ENCODE measurements around the gene ATP6V1G1. TPM values are rescaled to one million over a fixed set of nuclear protein-coding genes. Genes with fewer than 3 reads are reported as not detected.

The ATP6V1G1 gene
- total RNA-seq, 1 donor from 2014 or later, result 81.1 TPM

DNA sequence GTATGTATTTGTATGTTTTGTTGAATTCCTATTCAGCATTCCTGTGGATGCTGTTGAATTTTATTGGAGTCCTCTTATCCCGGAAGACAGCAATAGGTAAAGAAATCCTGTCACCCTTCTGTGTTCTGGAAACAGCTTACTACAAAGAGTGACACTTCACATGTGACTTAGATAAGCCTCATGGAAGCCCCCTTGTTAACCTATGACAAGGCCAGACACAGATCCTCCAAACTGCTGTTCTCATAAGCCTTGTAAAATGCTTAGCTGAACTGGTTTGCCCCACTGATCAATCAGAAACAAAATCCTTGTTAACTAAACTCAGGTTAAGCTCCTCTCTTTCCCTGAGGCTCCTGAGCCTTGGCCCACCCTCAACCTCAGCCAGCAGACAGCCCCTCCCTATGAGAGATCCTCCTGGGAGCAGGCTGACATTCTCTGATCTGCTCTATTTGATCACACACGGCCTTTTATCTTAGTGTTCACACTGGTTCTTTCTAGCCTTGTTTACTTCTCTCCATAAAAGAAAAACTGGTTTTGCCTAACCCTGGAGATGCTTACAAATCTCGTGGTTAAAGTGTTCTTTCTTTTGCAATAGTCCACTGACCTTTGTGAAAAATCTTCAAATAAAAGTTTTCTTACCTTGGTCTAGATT lies 29.4 kb upstream of the ATP6V1G1 start:
- Histone ChIP-seq H3K4me1 (no peaks in the 10 kb centered on the region), H3K27ac (replicated peaks) (no peak overlapping the region), H3K4me3 (no peak overlapping the region), H3K27me3 (ENCODE audit: low read depth) (peaks cover 59% of the 10 kb centered on the region), H3K9me3 (replicated peaks) (no peaks in the 10 kb centered on the region), H3K36me3 (no peaks in the 10 kb centered on the region)
- DNase-seq, result no peak
- intact Hi-C loops (cut with micrococcal nuclease), result no loop called here
- TF ChIP-seq CTCF (IDR thresholded peaks at IDR 0.05; ENCODE audit: borderline replicate concordance), result no peak

- Histone ChIP-seq H3K4me3 (no peak overlapping the region), H3K36me3 (no peaks in the 10 kb centered on the region), H3K27ac (replicated peaks) (no peak overlapping the region), H3K9me3 (replicated peaks) (no peaks in the 10 kb centered on the region), H3K4me1 (no peaks in the 10 kb centered on the region), H3K27me3 (ENCODE audit: low read depth) (peaks cover 57% of the 10 kb centered on the region)
- no peak for TF ChIP-seq CTCF (IDR thresholded peaks at IDR 0.05; ENCODE audit: borderline replicate concordance)
- intact Hi-C loops (cut with micrococcal nuclease), result no loop called here
- no peak for DNase-seq
Observed at GRCh38 chr9:114559830-114560513, 27.6 kb upstream of the ATP6V1G1 start.

- no peaks in the 10 kb centered on the region for H3K36me3 ChIP-seq
- no peaks in the 10 kb centered on the region for H3K9me3 ChIP-seq (replicated peaks)
- H3K27ac ChIP-seq (replicated peaks), result no peak overlapping the region
- no peak for TF ChIP-seq CTCF (IDR thresholded peaks at IDR 0.05; ENCODE audit: borderline replicate concordance)
- peaks cover 65% of the 10 kb centered on the region for H3K27me3 ChIP-seq (ENCODE audit: low read depth)
- no peaks in the 10 kb centered on the region for H3K4me1 ChIP-seq
- H3K4me3 ChIP-seq, result no peak overlapping the region
- no peak for DNase-seq
- intact Hi-C loops (cut with micrococcal nuclease), result no loop called here
Observed at GRCh38 chr9:114560956-114561355, 26.6 kb upstream of the ATP6V1G1 start.

- no peak for TF ChIP-seq CTCF (IDR thresholded peaks at IDR 0.05; ENCODE audit: borderline replicate concordance)
- Histone ChIP-seq H3K27ac (replicated peaks) (no peak overlapping the region), H3K27me3 (ENCODE audit: low read depth) (peaks cover 66% of the 10 kb centered on the region), H3K9me3 (replicated peaks) (no peaks in the 10 kb centered on the region), H3K36me3 (no peaks in the 10 kb centered on the region), H3K4me1 (no peaks in the 10 kb centered on the region), H3K4me3 (no peak overlapping the region)
- intact Hi-C loops (cut with micrococcal nuclease), result no loop called here
- no peak for DNase-seq
Observed at GRCh38 chr9:114561771-114562170, 25.8 kb upstream of the ATP6V1G1 start.

GRCh38 chr9:114565204-114565603 lies 22.4 kb upstream of the ATP6V1G1 start:
- intact Hi-C loops (cut with micrococcal nuclease), result no loop called here
- DNase-seq, result no peak
- TF ChIP-seq CTCF (IDR thresholded peaks at IDR 0.05; ENCODE audit: borderline replicate concordance), result no peak
- Histone ChIP-seq H3K36me3 (no peaks in the 10 kb centered on the region), H3K9me3 (replicated peaks) (no peaks in the 10 kb centered on the region), H3K27ac (replicated peaks) (no peak overlapping the region), H3K4me1 (no peaks in the 10 kb centered on the region), H3K27me3 (ENCODE audit: low read depth) (peaks cover 54% of the 10 kb centered on the region), H3K4me3 (no peak overlapping the region)

All from left ventricle myocardium inferior (tissue), 1 donor.